Measurements from ENCODE around the gene ACADSB. TPM values are rescaled to one million over a fixed set of nuclear protein-coding genes. Genes with fewer than 3 reads are reported as not detected.

The ACADSB gene
- total and polyA plus RNA-seq, 5 donors = 19.5 to 90.9 (median 70.4) TPM

DNA sequence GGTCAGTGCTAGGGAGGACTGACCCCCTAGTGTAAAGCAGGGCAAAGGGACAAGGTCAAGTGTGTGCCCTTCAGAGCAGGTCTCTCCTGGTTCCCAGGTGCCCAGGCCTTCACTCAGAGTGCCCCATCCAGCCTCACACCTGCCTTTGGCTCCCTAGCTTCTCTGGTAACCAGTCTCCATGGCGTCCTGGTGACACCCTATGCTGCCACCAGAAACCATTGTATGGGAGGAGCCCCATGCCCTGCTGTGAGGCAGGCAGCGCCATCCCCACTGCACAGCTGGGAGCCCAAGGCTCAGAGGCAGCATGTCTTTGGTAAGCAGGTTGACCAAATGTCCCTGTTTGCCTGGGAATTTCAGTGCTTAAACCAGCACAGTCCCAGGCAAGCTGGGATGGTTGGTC is 93.9 kb downstream of the ACADSB start:
- Histone ChIP-seq H3K4me3 (ENCODE audit: low read length) (no peak overlapping the region), H3K27me3 (ENCODE audit: control insufficient read depth, insufficient read depth) (no peaks in the 10 kb centered on the region), H3K4me1 (ENCODE audit: control insufficient read depth, insufficient read depth, low read length) (no peaks in the 10 kb centered on the region), H3K9me3 (ENCODE audit: control insufficient read depth, low read length) (no peaks in the 10 kb centered on the region), H3K27ac (ENCODE audit: low read length) (no peak overlapping the region)
- no peak for ATAC-seq
- intact Hi-C loops (cut with DNase I) = no loop called here
- DNase-seq = no peak
- WGBS = 44% methylated on average over 2 of the region's 2 CpGs

DNA sequence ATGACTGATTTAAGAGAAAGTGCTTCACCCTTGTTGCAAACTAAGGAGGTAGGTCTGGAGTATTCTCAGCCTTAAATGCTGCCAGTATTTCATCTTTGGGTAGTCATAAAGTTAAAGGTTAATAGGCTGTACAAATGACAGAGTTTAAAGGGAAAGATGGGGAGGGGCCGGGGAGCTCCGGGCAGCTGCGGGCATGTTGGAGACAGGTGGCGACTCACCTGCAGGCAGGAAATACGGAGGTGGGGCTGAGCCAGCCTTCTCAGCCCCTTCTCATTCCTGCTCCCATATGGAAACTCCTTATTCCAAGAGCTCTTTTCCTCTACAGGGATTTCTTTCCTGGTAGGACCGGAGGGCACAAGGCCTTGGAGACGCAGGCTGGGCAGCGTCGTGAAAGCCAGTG is 95.1 kb downstream of the ACADSB start:
- DNase-seq (no peak), ATAC-seq (no peak)
- H3K4me3 ChIP-seq (ENCODE audit: low read length) = no peak overlapping the region
- no peaks in the 10 kb centered on the region for H3K9me3 ChIP-seq (ENCODE audit: control insufficient read depth, low read length)
- H3K4me1 ChIP-seq (ENCODE audit: control insufficient read depth, insufficient read depth, low read length) = no peaks in the 10 kb centered on the region
- 79% methylated on average over 9 of the region's 9 CpGs for WGBS
- intact Hi-C loops (cut with DNase I) = no loop called here
- no peaks in the 10 kb centered on the region for H3K27me3 ChIP-seq (ENCODE audit: control insufficient read depth, insufficient read depth)
- no peak overlapping the region for H3K27ac ChIP-seq (ENCODE audit: low read length)

Other genes with a start within 250 kb of the ACADSB start
- under 1 TPM; 0.17 to 0.53 (median 0.25) TPM for gene CUZD1, start 163.1 kb upstream of the ACADSB start, total RNA-seq
- gene CUZD1, start 163.1 kb upstream of the ACADSB start, polyA plus RNA-seq = 0.25 TPM
- gene FAM24B, start 129.4 kb upstream of the ACADSB start, total RNA-seq = 1 to 10 TPM in 2 of 4 donors, under 1 TPM in 2; 0.47 to 1.4 (median 0.88) TPM
- gene FAM24B, start 129.4 kb upstream of the ACADSB start, polyA plus RNA-seq = 1.2 TPM
- gene FAM24A, start 98.4 kb upstream of the ACADSB start, total RNA-seq = not detected
- gene FAM24A, start 98.4 kb upstream of the ACADSB start, polyA plus RNA-seq = not detected
- 1 to 10 TPM; 5.2 to 7.8 (median 6.9) TPM for gene C10orf88, start 54.8 kb upstream of the ACADSB start, total RNA-seq
- 4.1 TPM for gene C10orf88, start 54.8 kb upstream of the ACADSB start, polyA plus RNA-seq
- 1 to 10 TPM; 1.0 to 5.1 (median 4.0) TPM for gene PSTK, start 28.6 kb upstream of the ACADSB start, total RNA-seq
- gene PSTK, start 28.6 kb upstream of the ACADSB start, polyA plus RNA-seq = 4.9 TPM
- gene IKZF5, start 211 bp upstream of the ACADSB start, total RNA-seq = 10 to 100 TPM; 12.2 to 15.0 (median 13.0) TPM
- 5.7 TPM for gene IKZF5, start 211 bp upstream of the ACADSB start, polyA plus RNA-seq
- gene HMX3, start 127.0 kb downstream of the ACADSB start, total RNA-seq = not detected
- not detected for gene HMX3, start 127.0 kb downstream of the ACADSB start, polyA plus RNA-seq
- gene HMX2, start 139.1 kb downstream of the ACADSB start, total RNA-seq = not detected
- gene HMX2, start 139.1 kb downstream of the ACADSB start, polyA plus RNA-seq = not detected
- 10 to 100 TPM; 33.7 to 43.0 (median 37.8) TPM for gene BUB3, start 145.4 kb downstream of the ACADSB start, total RNA-seq
- gene BUB3, start 145.4 kb downstream of the ACADSB start, polyA plus RNA-seq = 28.3 TPM